Measurements from ENCODE around the gene BEND5. TPM values are rescaled to one million over a fixed set of nuclear protein-coding genes. Genes with fewer than 3 reads are reported as not detected.

BEND5 gene
- total and polyA plus RNA-seq, 8 donors = 1.0 to 48.2 (median 3.6) TPM

- WGBS, 5 donors = 67 to 77% (median 76%) methylated on average over 7 of the region's 7 CpGs
- TF ChIP-seq POLR2A (IDR thresholded peaks at IDR 0.05) (no peak), CTCF (IDR thresholded peaks at IDR 0.05) (no peak), POLR2AphosphoS5 (IDR thresholded peaks at IDR 0.05) (no peak), EP300 (IDR thresholded peaks at IDR 0.05) (no peak)
- no peaks in the 10 kb centered on the region for H3K27me3 ChIP-seq
- peaks cover 0 to 65% (median 34%) of the 10 kb centered on the region in 4 donors for H3K36me3 ChIP-seq
- intact Hi-C loops (cut with DNase I; ENCODE audit: low total_unique reads) = no loop called here
- no peak overlapping the region for H3K4me3 ChIP-seq
- no peak for DNase-seq
- no peak overlapping the region for H3K27ac ChIP-seq
- H3K9me3 ChIP-seq = no peaks in the 10 kb centered on the region
- H3K4me1 ChIP-seq = no peaks in the 10 kb centered on the region
Measured at GRCh38 chr1:48749068-48749467, 27.6 kb downstream of the BEND5 start.

GRCh38 chr1:48746906-48747305, 29.8 kb downstream of the BEND5 start:
- Histone ChIP-seq H3K27me3 (no peaks in the 10 kb centered on the region), H3K4me1 (no peaks in the 10 kb centered on the region), H3K4me3 (no peak overlapping the region), H3K27ac (no peak overlapping the region), H3K9me3 (no peaks in the 10 kb centered on the region), H3K36me3 (peaks cover 0 to 59% (median 36%) of the 10 kb centered on the region in 4 donors)
- DNase-seq = no peak
- TF ChIP-seq EP300 (IDR thresholded peaks at IDR 0.05) (no peak), POLR2A (IDR thresholded peaks at IDR 0.05) (no peak), POLR2AphosphoS5 (IDR thresholded peaks at IDR 0.05) (no peak), CTCF (IDR thresholded peaks at IDR 0.05) (no peak)
- intact Hi-C loops (cut with DNase I; ENCODE audit: low total_unique reads) = no loop called here
- 82 to 94% (median 91%) methylated on average over 5 of the region's 5 CpGs for WGBS, 5 donors

GRCh38 chr1:48744032-48744431, 32.7 kb downstream of the BEND5 start:
- H3K27me3 ChIP-seq = no peaks in the 10 kb centered on the region
- WGBS, 5 donors = 65 to 74% (median 70%) methylated on average over 2 of the region's 2 CpGs
- H3K4me1 ChIP-seq = peaks cover 0 to 11% (median 0%) of the 10 kb centered on the region in 4 donors
- no peak for DNase-seq
- H3K4me3 ChIP-seq = no peak overlapping the region
- no peak overlapping the region for H3K27ac ChIP-seq
- TF ChIP-seq POLR2AphosphoS5 (IDR thresholded peaks at IDR 0.05) (no peak), POLR2A (IDR thresholded peaks at IDR 0.05) (no peak), EP300 (IDR thresholded peaks at IDR 0.05) (no peak), CTCF (IDR thresholded peaks at IDR 0.05) (no peak)
- H3K9me3 ChIP-seq = no peaks in the 10 kb centered on the region
- intact Hi-C loops (cut with DNase I; ENCODE audit: low total_unique reads) = no loop called here
- peaks cover 0 to 59% (median 32%) of the 10 kb centered on the region in 4 donors for H3K36me3 ChIP-seq

- H3K27me3 ChIP-seq = no peaks in the 10 kb centered on the region
- peaks cover 0 to 11% (median 0%) of the 10 kb centered on the region in 4 donors for H3K4me1 ChIP-seq
- no peak for DNase-seq
- no peak overlapping the region for H3K4me3 ChIP-seq
- intact Hi-C loops (cut with DNase I; ENCODE audit: low total_unique reads) = no loop called here
- no peak for TF ChIP-seq POLR2AphosphoS5 (IDR thresholded peaks at IDR 0.05)
- no peak for TF ChIP-seq POLR2A (IDR thresholded peaks at IDR 0.05)
- TF ChIP-seq CTCF (IDR thresholded peaks at IDR 0.05) = no peak
- TF ChIP-seq EP300 (IDR thresholded peaks at IDR 0.05) = no peak
- H3K27ac ChIP-seq = no peak overlapping the region
- peaks cover 0 to 54% (median 29%) of the 10 kb centered on the region in 4 donors for H3K36me3 ChIP-seq
- no peaks in the 10 kb centered on the region for H3K9me3 ChIP-seq
Measured at GRCh38 chr1:48743480-48743879, 33.2 kb downstream of the BEND5 start.

All from stomach (tissue), 9 donors.